HG02642 (cell line): Measurements from ENCODE around the gene COQ3.
A peak's percentile ranks its signal among the peaks of the same experiment; 100 is the strongest.
"Not testable (repeated sequence)": the region's sequence is repeated elsewhere in the genome, so short reads cannot be mapped to it uniquely, and the experiment has no call there.

Experiments used
- ATAC-seq: cut with Tn5 transposase; IDR thresholded peaks from one replicate; pipeline ENCODE4 v1.9.1; 2021; ENCODE audit warnings: mild to moderate bottlenecking; ENCODE audit not compliant: unreplicated experiment, poor library complexity

Gene COQ3

GRCh38 chr6:99335298-99335697 lies 58.7 kb downstream of the COQ3 start:
- ATAC-seq, result not testable (repeated sequence)

GRCh38 chr6:99334526-99335127 lies 59.4 kb downstream of the COQ3 start:
- ATAC-seq, result peak; percentile 35

- ATAC-seq, result peak; percentile 94
Measured at GRCh38 chr6:99333068-99333467, 60.9 kb downstream of the COQ3 start.

- ATAC-seq, result no peak
Measured at GRCh38 chr6:99331531-99331930, 62.5 kb downstream of the COQ3 start.

- ATAC-seq, result peak; percentile 69
Measured at GRCh38 chr6:99330159-99330558, 63.8 kb downstream of the COQ3 start.

GRCh38 chr6:99324996-99325395 lies 69.0 kb downstream of the COQ3 start:
- ATAC-seq, result no peak
